ENCODE data around the gene ACHE. TPM values are rescaled to one million over a fixed set of nuclear protein-coding genes. Genes with fewer than 3 reads are reported as not detected.
"Not testable (repeated sequence)": the region's sequence is repeated elsewhere in the genome, so short reads cannot be mapped to it uniquely, and the experiment has no call there.

Gene ACHE
- total RNA-seq, 3 donors from 2014 or later: 0.64 to 4.3 (median 3.2) TPM

- Histone ChIP-seq H3K4me1 (no peaks in the 10 kb centered on the region), H3K27ac (no peak overlapping the region), H3K27me3 (no peaks in the 10 kb centered on the region), H3K9me3 (peaks cover 0 to 13% of the 10 kb centered on the region in 2 donors), H3K36me3 (no peaks in the 10 kb centered on the region), H3K4me3 (no peak overlapping the region)
- DNase-seq (ENCODE audit: low spot score in 2 of 2): no peak
- TF ChIP-seq, protein P1, sequence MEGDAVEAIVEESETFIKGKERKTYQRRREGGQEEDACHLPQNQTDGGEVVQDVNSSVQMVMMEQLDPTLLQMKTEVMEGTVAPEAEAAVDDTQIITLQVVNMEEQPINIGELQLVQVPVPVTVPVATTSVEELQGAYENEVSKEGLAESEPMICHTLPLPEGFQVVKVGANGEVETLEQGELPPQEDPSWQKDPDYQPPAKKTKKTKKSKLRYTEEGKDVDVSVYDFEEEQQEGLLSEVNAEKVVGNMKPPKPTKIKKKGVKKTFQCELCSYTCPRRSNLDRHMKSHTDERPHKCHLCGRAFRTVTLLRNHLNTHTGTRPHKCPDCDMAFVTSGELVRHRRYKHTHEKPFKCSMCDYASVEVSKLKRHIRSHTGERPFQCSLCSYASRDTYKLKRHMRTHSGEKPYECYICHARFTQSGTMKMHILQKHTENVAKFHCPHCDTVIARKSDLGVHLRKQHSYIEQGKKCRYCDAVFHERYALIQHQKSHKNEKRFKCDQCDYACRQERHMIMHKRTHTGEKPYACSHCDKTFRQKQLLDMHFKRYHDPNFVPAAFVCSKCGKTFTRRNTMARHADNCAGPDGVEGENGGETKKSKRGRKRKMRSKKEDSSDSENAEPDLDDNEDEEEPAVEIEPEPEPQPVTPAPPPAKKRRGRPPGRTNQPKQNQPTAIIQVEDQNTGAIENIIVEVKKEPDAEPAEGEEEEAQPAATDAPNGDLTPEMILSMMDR (IDR thresholded peaks at IDR 0.05): no peak
- TF ChIP-seq POLR2AphosphoS5 (IDR thresholded peaks at IDR 0.05): no peak
- no peak for TF ChIP-seq POLR2A (IDR thresholded peaks at IDR 0.05)
- intact Hi-C loops (cut with DNase I; ENCODE audit: low total_unique reads): no loop called here
Measured at GRCh38 chr7:100933734-100934133, 38.0 kb upstream of the ACHE start.

DNA sequence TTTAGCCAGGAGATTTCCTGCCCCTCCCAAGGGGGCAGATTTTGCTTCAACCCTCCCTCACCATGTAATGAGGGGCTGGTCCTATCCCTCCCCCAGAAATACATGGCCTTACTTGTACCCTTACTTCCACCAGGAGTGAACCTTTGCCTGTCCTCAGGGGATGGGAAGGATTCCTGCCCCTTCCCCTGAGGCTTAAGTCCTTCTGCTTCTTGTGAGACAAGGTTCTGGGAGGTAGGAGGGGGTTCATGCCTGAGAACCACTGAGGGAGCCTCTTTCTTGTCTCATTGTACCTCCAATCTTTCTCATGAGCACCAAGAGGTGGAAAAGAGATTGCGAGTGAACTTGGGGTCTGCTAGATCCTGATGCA is 34.1 kb upstream of the ACHE start:
- no peaks in the 10 kb centered on the region for H3K4me1 ChIP-seq
- peak overlapping the region in 1 of 2 donors; percentile 38 for H3K27ac ChIP-seq
- H3K36me3 ChIP-seq: no peaks in the 10 kb centered on the region
- no peaks in the 10 kb centered on the region for H3K27me3 ChIP-seq
- no peak for DNase-seq (ENCODE audit: low spot score in 2 of 2)
- H3K4me3 ChIP-seq: no peak overlapping the region
- intact Hi-C loops (cut with DNase I; ENCODE audit: low total_unique reads): no loop called here
- TF ChIP-seq, protein P1 (IDR thresholded peaks at IDR 0.05): no peak
- TF ChIP-seq POLR2AphosphoS5 (IDR thresholded peaks at IDR 0.05) (no peak), POLR2A (IDR thresholded peaks at IDR 0.05) (no peak)
- H3K9me3 ChIP-seq: peaks cover 0 to 13% of the 10 kb centered on the region in 2 donors

GRCh38 chr7:100923616-100924015 is 27.9 kb upstream of the ACHE start:
- H3K36me3 ChIP-seq; H3K9me3 ChIP-seq; H3K4me1 ChIP-seq; intact Hi-C loops (cut with DNase I; ENCODE audit: low total_unique reads); H3K4me3 ChIP-seq; H3K27me3 ChIP-seq; DNase-seq (ENCODE audit: low spot score in 2 of 2); H3K27ac ChIP-seq: not testable (repeated sequence)

DNA sequence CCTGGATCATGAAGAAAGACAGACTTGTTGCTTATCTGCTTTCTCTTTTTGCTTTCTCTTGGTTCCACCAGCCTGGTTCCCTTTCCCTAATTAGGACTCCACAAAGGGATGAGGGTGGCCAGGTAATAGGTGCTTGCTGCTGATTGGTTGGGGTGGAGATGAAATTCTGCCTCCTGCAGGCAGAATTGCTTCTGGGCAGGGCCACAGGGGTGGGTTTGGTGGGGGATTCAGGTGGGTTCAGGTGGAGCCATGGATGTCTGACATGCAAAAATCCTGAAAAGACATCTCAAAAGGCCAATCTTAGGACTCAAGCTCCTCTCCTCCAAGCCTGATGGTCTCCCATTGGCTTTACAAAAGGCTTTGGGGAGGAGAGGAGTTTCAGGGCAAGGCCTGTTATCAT is 25.4 kb upstream of the ACHE start:
- H3K27me3 ChIP-seq: no peaks in the 10 kb centered on the region
- TF ChIP-seq, protein P1 (IDR thresholded peaks at IDR 0.05): no peak
- no peak for TF ChIP-seq POLR2A (IDR thresholded peaks at IDR 0.05)
- TF ChIP-seq POLR2AphosphoS5 (IDR thresholded peaks at IDR 0.05): no peak
- intact Hi-C loops (cut with DNase I; ENCODE audit: low total_unique reads): no loop called here
- no peak overlapping the region for H3K4me3 ChIP-seq
- no peaks in the 10 kb centered on the region for H3K9me3 ChIP-seq
- no peaks in the 10 kb centered on the region for H3K36me3 ChIP-seq
- DNase-seq (ENCODE audit: low spot score in 2 of 2): no peak
- H3K27ac ChIP-seq: no peak overlapping the region
- H3K4me1 ChIP-seq: no peaks in the 10 kb centered on the region

GRCh38 chr7:100919779-100920437 is 24.2 kb upstream of the ACHE start:
- H3K4me3 ChIP-seq; intact Hi-C loops (cut with DNase I; ENCODE audit: low total_unique reads); H3K27ac ChIP-seq: not testable (repeated sequence)

GRCh38 chr7:100919335-100919734 is 23.6 kb upstream of the ACHE start:
- H3K4me1 ChIP-seq; intact Hi-C loops (cut with DNase I; ENCODE audit: low total_unique reads); H3K27ac ChIP-seq; H3K36me3 ChIP-seq; H3K4me3 ChIP-seq; DNase-seq (ENCODE audit: low spot score in 2 of 2); H3K27me3 ChIP-seq; H3K9me3 ChIP-seq: not testable (repeated sequence)

More at GRCh38 chr7:100919779-100920437, 24.2 kb upstream of the ACHE start:
- H3K4me1 ChIP-seq; H3K36me3 ChIP-seq; H3K27me3 ChIP-seq; H3K9me3 ChIP-seq; DNase-seq (ENCODE audit: low spot score in 2 of 2): not testable (repeated sequence)

Data from breast epithelium (tissue), 4 donors.